GM12864 (cell line): ENCODE data around the gene SYDE2.
"Not testable (repeated sequence)": the region's sequence is repeated elsewhere in the genome, so short reads cannot be mapped to it uniquely, and the experiment has no call there.

ENCODE experiments used
- DNase-seq: peaks from one replicate; pipeline ENCODE4 v3.0.0-alpha.2; 2011; ENCODE audit warnings: low read depth
- H3K4me3 ChIP-seq: 2 replicates; pipeline ENCODE4 v1.5.1; 2011; ENCODE audit warnings: mild to moderate bottlenecking, low read depth, low read length, control low read depth
- CTCF ChIP-seq: IDR thresholded peaks from 2 replicates; pipeline ENCODE4 v1.5.1; 2011; ENCODE audit warnings: low read depth, mild to moderate bottlenecking, moderate library complexity, low read length, control low read depth, inconsistent platforms; ENCODE audit errors: missing control alignments

Gene SYDE2

GRCh38 chr1:85201340-85202091 is 700 bp upstream of the SYDE2 start:
- no peak for DNase-seq
- TF ChIP-seq CTCF, result no peak
- H3K4me3 ChIP-seq, result peak overlapping the region; percentile 77

GRCh38 chr1:85199667-85200462 is 951 bp downstream of the SYDE2 start:
- no peak for DNase-seq
- H3K4me3 ChIP-seq, result peak overlapping the region; percentile 77

GRCh38 chr1:85198864-85199263 is 2.0 kb downstream of the SYDE2 start:
- H3K4me3 ChIP-seq, result no peak overlapping the region
- no peak for TF ChIP-seq CTCF
- DNase-seq, result no peak

More at GRCh38 chr1:85199667-85200462, 951 bp downstream of the SYDE2 start:
- no peak for TF ChIP-seq CTCF

- TF ChIP-seq CTCF, result no peak
- DNase-seq, result no peak
- no peak overlapping the region for H3K4me3 ChIP-seq
Measured at GRCh38 chr1:85196358-85196757, 4.5 kb downstream of the SYDE2 start.

- no peak overlapping the region for H3K4me3 ChIP-seq
- no peak for TF ChIP-seq CTCF
- DNase-seq, result no peak
Measured at GRCh38 chr1:85195703-85196102, 5.1 kb downstream of the SYDE2 start.

GRCh38 chr1:85192129-85192528 is 8.7 kb downstream of the SYDE2 start:
- DNase-seq, H3K4me3 ChIP-seq: not testable (repeated sequence)

- DNase-seq, result no peak
- no peak overlapping the region for H3K4me3 ChIP-seq
- TF ChIP-seq CTCF, result no peak
Measured at GRCh38 chr1:85189120-85189519, 11.7 kb downstream of the SYDE2 start.
